Cerebellar nuclear complex (tissue), 1 donor: ENCODE measurements around the gene LARP7.
"Not testable (repeated sequence)": the region's sequence is repeated elsewhere in the genome, so short reads cannot be mapped to it uniquely, and the experiment has no call there.

Source experiments
- DNase-seq, 2 experiments: peaks; one replicate each; lab custom pipeline; 2025; lab: John Stamatoyannopoulos, UW

LARP7 gene

GRCh38 chr4:112650332-112650731 lies 13.4 kb downstream of the LARP7 start:
- DNase-seq: no peak

GRCh38 chr4:112651641-112652040 lies 14.7 kb downstream of the LARP7 start:
- DNase-seq: no peak

- DNase-seq: no peak
These were observed 15.3 kb downstream of the LARP7 start for GRCh38 chr4:112652216-112652615.

- DNase-seq: no peak
These were observed 18.3 kb downstream of the LARP7 start for GRCh38 chr4:112655270-112655669.

- DNase-seq: not testable (repeated sequence)
These were observed 19.2 kb downstream of the LARP7 start for GRCh38 chr4:112656115-112656514.

GRCh38 chr4:112664611-112665010 lies 27.7 kb downstream of the LARP7 start:
- no peak for DNase-seq

GRCh38 chr4:112668131-112668530 lies 31.2 kb downstream of the LARP7 start:
- DNase-seq: no peak

- DNase-seq: no peak
These were observed 36.1 kb downstream of the LARP7 start for GRCh38 chr4:112673076-112673475.

- no peak for DNase-seq
These were observed 36.7 kb downstream of the LARP7 start for GRCh38 chr4:112673686-112674085.

GRCh38 chr4:112674376-112674775 lies 37.4 kb downstream of the LARP7 start:
- no peak for DNase-seq

GRCh38 chr4:112677519-112678091 lies 40.7 kb downstream of the LARP7 start:
- no peak for DNase-seq

GRCh38 chr4:112680996-112681395 lies 44.1 kb downstream of the LARP7 start:
- DNase-seq: no peak

GRCh38 chr4:112693507-112693906 lies 56.6 kb downstream of the LARP7 start:
- DNase-seq: no peak

- DNase-seq: no peak
These were observed 63.7 kb downstream of the LARP7 start for GRCh38 chr4:112700679-112701078.

GRCh38 chr4:112702892-112703291 lies 65.9 kb downstream of the LARP7 start:
- DNase-seq: no peak

GRCh38 chr4:112704322-112704721 lies 67.4 kb downstream of the LARP7 start:
- DNase-seq: no peak

GRCh38 chr4:112704991-112705845 lies 68.3 kb downstream of the LARP7 start:
- DNase-seq: peak in 1 of 2 experiments; percentile 3

- not testable (repeated sequence) for DNase-seq
These were observed 69.2 kb downstream of the LARP7 start for GRCh38 chr4:112705891-112706839.

GRCh38 chr4:112706840-112707207 lies 69.9 kb downstream of the LARP7 start:
- DNase-seq: no peak
